Measurements from ENCODE around the gene RAB31. TPM values are rescaled to one million over a fixed set of nuclear protein-coding genes. Genes with fewer than 3 reads are reported as not detected.
"Not testable (repeated sequence)": the region's sequence is repeated elsewhere in the genome, so short reads cannot be mapped to it uniquely, and the experiment has no call there.

Gene RAB31
- total RNA-seq, 1 donor from 2014 or later: 36.8 TPM

DNA sequence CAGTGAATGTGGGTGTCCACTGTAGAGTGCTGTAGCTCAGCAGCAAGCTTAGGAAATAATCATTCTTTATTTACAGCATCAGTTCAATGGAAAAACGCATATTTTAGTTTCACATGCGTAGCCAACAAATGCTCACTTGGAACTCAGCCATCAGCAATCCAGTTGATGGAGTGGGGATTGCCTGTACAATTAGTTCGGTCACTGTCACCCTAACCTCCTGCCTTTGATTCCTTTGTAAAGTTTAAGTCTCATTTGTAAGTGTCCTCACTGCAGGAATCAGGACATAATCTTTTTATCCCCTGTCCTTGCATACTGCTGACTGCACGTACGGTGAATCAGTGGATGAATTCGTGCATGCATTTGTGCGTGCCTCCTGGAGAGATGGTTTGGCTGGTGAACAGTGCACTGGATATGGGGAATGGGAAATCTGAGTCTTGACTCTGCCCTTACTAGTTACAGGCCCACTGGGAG, 55.9 kb downstream of the RAB31 start:
- intact Hi-C loops (cut with DNase I): no loop called here
- H3K9me3 ChIP-seq: peaks cover 0 to 6% of the 10 kb centered on the region in 2 donors
- H3K36me3 ChIP-seq: no peaks in the 10 kb centered on the region
- no peak overlapping the region for H3K27ac ChIP-seq
- H3K4me3 ChIP-seq: no peak overlapping the region
- H3K27me3 ChIP-seq: no peaks in the 10 kb centered on the region
- TF ChIP-seq, protein P1, sequence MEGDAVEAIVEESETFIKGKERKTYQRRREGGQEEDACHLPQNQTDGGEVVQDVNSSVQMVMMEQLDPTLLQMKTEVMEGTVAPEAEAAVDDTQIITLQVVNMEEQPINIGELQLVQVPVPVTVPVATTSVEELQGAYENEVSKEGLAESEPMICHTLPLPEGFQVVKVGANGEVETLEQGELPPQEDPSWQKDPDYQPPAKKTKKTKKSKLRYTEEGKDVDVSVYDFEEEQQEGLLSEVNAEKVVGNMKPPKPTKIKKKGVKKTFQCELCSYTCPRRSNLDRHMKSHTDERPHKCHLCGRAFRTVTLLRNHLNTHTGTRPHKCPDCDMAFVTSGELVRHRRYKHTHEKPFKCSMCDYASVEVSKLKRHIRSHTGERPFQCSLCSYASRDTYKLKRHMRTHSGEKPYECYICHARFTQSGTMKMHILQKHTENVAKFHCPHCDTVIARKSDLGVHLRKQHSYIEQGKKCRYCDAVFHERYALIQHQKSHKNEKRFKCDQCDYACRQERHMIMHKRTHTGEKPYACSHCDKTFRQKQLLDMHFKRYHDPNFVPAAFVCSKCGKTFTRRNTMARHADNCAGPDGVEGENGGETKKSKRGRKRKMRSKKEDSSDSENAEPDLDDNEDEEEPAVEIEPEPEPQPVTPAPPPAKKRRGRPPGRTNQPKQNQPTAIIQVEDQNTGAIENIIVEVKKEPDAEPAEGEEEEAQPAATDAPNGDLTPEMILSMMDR (IDR thresholded peaks at IDR 0.05): no peak
- DNase-seq (ENCODE audit: low spot score in 2 of 2): no peak
- peaks cover 0 to 4% of the 10 kb centered on the region in 2 donors for H3K4me1 ChIP-seq

DNA sequence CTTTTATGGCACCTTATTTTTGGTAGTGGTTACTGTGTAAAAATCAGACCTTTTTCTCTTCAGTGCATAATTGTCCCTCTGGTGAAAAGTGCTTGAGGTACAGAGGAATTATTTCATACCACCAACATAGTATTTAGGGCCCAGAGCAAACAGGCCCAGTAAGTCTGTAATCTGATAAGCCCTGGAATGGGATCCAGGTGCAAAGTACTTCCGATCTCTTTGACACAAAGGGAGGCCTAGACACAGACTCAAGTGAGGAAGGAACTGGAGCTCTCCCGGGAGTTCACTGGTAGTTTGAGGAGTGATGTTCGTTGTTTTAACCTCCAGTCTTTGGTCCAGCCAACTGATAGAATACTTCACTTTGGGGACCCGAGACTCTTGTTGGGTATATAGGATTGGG, 57.4 kb downstream of the RAB31 start:
- Histone ChIP-seq H3K36me3 (no peaks in the 10 kb centered on the region), H3K9me3 (peaks cover 0 to 6% of the 10 kb centered on the region in 2 donors), H3K27ac (peak overlapping the region in 1 of 2 donors; percentile 42), H3K4me3 (no peak overlapping the region), H3K4me1 (peaks cover 0 to 4% of the 10 kb centered on the region in 2 donors), H3K27me3 (no peaks in the 10 kb centered on the region)
- TF ChIP-seq, protein P1 (IDR thresholded peaks at IDR 0.05): no peak
- no peak for DNase-seq (ENCODE audit: low spot score in 2 of 2)
- intact Hi-C loops (cut with DNase I): no loop called here

DNA sequence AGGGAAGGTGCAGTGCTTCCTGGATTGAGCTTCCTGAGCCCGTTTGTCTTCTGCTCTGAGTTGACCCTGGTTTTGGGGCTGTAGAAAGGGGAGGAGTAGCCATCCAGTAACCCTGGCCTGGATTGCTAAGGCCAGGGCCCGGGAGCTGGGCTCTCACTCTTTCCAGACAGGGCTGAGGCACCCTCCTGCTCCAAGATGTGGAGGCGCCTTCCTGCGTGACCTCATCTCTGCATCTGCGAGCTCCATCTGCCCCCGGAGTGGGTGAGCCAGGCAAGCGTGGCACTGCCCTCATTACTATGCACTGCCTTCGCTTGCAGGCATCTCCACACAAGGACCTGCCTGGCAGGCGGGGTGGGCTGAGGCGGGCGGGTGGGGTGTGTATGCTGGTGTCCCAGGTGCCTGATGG, 58.0 kb downstream of the RAB31 start:
- TF ChIP-seq, protein P1 (IDR thresholded peaks at IDR 0.05): no peak
- peaks cover 0 to 6% of the 10 kb centered on the region in 2 donors for H3K9me3 ChIP-seq
- peak overlapping the region in 1 of 2 donors; percentile 42 for H3K27ac ChIP-seq

DNA sequence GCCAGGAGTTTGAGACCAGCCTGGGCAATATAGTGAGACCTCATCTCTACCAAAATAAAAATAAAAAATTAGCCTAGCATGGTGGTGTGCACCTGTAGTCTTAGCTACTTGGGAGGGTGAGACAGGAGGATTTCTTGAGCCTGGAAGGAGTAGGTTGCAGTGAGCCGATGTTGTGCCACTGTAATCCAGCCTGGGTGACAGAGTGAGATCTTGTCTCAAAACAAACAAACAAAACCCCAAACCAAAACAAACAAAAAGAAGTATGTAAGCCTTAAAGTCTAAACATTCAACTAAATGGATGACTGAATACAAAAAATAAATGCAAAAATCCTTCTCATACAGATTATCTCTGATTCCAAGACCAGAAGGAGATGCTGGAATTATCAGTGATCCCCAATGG, 58.6 kb downstream of the RAB31 start:
- DNase-seq (ENCODE audit: low spot score in 2 of 2): no peak
- Histone ChIP-seq H3K4me1 (peaks cover 0 to 9% of the 10 kb centered on the region in 2 donors), H3K27ac (no peak overlapping the region), H3K4me3 (no peak overlapping the region), H3K36me3 (no peaks in the 10 kb centered on the region), H3K27me3 (no peaks in the 10 kb centered on the region), H3K9me3 (peaks cover 0 to 6% of the 10 kb centered on the region in 2 donors)
- intact Hi-C loops (cut with DNase I): no loop called here
- TF ChIP-seq, protein P1 (IDR thresholded peaks at IDR 0.05): no peak

More for the DNA sequence above, 58.0 kb downstream of the RAB31 start:
- DNase-seq (ENCODE audit: low spot score in 2 of 2): no peak
- H3K27me3 ChIP-seq: no peaks in the 10 kb centered on the region
- intact Hi-C loops (cut with DNase I): no loop called here
- H3K4me1 ChIP-seq: peaks cover 0 to 4% of the 10 kb centered on the region in 2 donors
- no peaks in the 10 kb centered on the region for H3K36me3 ChIP-seq
- H3K4me3 ChIP-seq: no peak overlapping the region

- intact Hi-C loops (cut with DNase I); H3K4me3 ChIP-seq; H3K4me1 ChIP-seq; H3K27me3 ChIP-seq; H3K36me3 ChIP-seq; DNase-seq (ENCODE audit: low spot score in 2 of 2); H3K27ac ChIP-seq; H3K9me3 ChIP-seq: not testable (repeated sequence)
Observed at GRCh38 chr18:9768071-9768691, 60.1 kb downstream of the RAB31 start.

GRCh38 chr18:9770111-9770510, 62.0 kb downstream of the RAB31 start:
- H3K36me3 ChIP-seq; H3K27me3 ChIP-seq; H3K27ac ChIP-seq; H3K4me3 ChIP-seq; DNase-seq (ENCODE audit: low spot score in 2 of 2); H3K4me1 ChIP-seq; H3K9me3 ChIP-seq: not testable (repeated sequence)
- intact Hi-C loops (cut with DNase I): loop anchor here (2.0 to 5.0 kb wide), 3 partner anchors 52 to 151 kb away; no protein-coding TSS in a partner anchor
